HG03108 (cell line): ENCODE results near the gene RNF181.
A peak's percentile ranks its signal among the peaks of the same experiment; 100 is the strongest.
"Not testable (repeated sequence)": the region's sequence is repeated elsewhere in the genome, so short reads cannot be mapped to it uniquely, and the experiment has no call there.

Experiments
- ATAC-seq: cut with Tn5 transposase; IDR thresholded peaks from one replicate; pipeline ENCODE4 v1.9.1; 2021; ENCODE audit warnings: moderate library complexity; ENCODE audit not compliant: unreplicated experiment

RNF181 gene

GRCh38 chr2:85594715-85595300 is 737 bp upstream of the RNF181 start:
- no peak for ATAC-seq

GRCh38 chr2:85596026-85596333 is 435 bp downstream of the RNF181 start:
- no peak for ATAC-seq

GRCh38 chr2:85596486-85597143 is 1.1 kb downstream of the RNF181 start:
- no peak for ATAC-seq

- ATAC-seq = no peak
Measured at GRCh38 chr2:85597241-85597640, 1.7 kb downstream of the RNF181 start.

- no peak for ATAC-seq
Measured at GRCh38 chr2:85598594-85599340, 3.2 kb downstream of the RNF181 start.

- ATAC-seq = no peak
Measured at GRCh38 chr2:85599468-85600234, 4.1 kb downstream of the RNF181 start.

GRCh38 chr2:85600235-85600575 is 4.7 kb downstream of the RNF181 start:
- no peak for ATAC-seq

- ATAC-seq = no peak
Measured at GRCh38 chr2:85600951-85601770, 5.6 kb downstream of the RNF181 start.

- peak; percentile 23 for ATAC-seq
Measured at GRCh38 chr2:85601771-85602475, 6.4 kb downstream of the RNF181 start.

- peak; percentile 96 for ATAC-seq
Measured at GRCh38 chr2:85602476-85603234, 7.1 kb downstream of the RNF181 start, which contains the start of gene TMEM150A. TMEM150A (minus strand) TSS chr2:85602698; CDS start chr2:85601948, 750 bp downstream.

GRCh38 chr2:85604133-85604444 is 8.5 kb downstream of the RNF181 start:
- not testable (repeated sequence) for ATAC-seq

- ATAC-seq = no peak
Measured at GRCh38 chr2:85604568-85605339, 9.2 kb downstream of the RNF181 start.

- no peak for ATAC-seq
Measured at GRCh38 chr2:85605406-85606115, 10.0 kb downstream of the RNF181 start.

GRCh38 chr2:85606116-85606455 is 10.5 kb downstream of the RNF181 start:
- ATAC-seq = no peak

- no peak for ATAC-seq
Measured at GRCh38 chr2:85607268-85608215, 12.0 kb downstream of the RNF181 start.

GRCh38 chr2:85611217-85611704 is 15.7 kb downstream of the RNF181 start:
- ATAC-seq = no peak
